T-helper 1 cell treated with Interleukin-12 subunit alpha and Interleukin-12 subunit beta and Interleukin-4 antibody, amounts not matched to agents 30 ng/mL and 1 ng/mL, for 36 hours (primary cell): ENCODE results near the gene ACER1. TPM values are rescaled to one million over a fixed set of nuclear protein-coding genes. Genes with fewer than 3 reads are reported as not detected.

ENCODE experiments used
- intact Hi-C: fragments of 100-400 bp; cut with micrococcal nuclease; formaldehyde crosslinking; loops from one replicate; pipeline ENCODE4 v1.15.1; 2024
- total RNA-seq: library from RNA; stranded (reverse); gene quantifications from 2 replicates; pipeline ENCODE4 v1.2.3, GENCODE V29; 2022

The ACER1 gene
- total RNA-seq, result 0.76 and 0.81 TPM in 2 replicates

- intact Hi-C loops, result no loop called here
Measured at GRCh38 chr19:6333439-6333838, at the start of gene ACER1. TSS of gene ACER1 (minus strand) at chr19:6333612. CDS start at chr19:6333551, 61 bp downstream.

GRCh38 chr19:6383188-6383587 is 49.8 kb upstream of the ACER1 start:
- intact Hi-C loops, result no loop called here

GRCh38 chr19:6381030-6381750 is 47.8 kb upstream of the ACER1 start:
- intact Hi-C loops, result no loop called here

GRCh38 chr19:6379744-6380143 is 46.3 kb upstream of the ACER1 start:
- intact Hi-C loops, result no loop called here

GRCh38 chr19:6378486-6378885 is 45.1 kb upstream of the ACER1 start:
- intact Hi-C loops, result no loop called here

- intact Hi-C loops, result no loop called here
Measured at GRCh38 chr19:6378041-6378440, 44.6 kb upstream of the ACER1 start.

GRCh38 chr19:6376512-6377190 is 43.2 kb upstream of the ACER1 start:
- intact Hi-C loops, result no loop called here

- intact Hi-C loops, result no loop called here
Measured at GRCh38 chr19:6375411-6376010, 42.1 kb upstream of the ACER1 start, which contains the start of gene PSPN. TSS of gene PSPN (minus strand) at chr19:6375933. CDS start at chr19:6375849, 84 bp downstream.

GRCh38 chr19:6374711-6375410 is 41.4 kb upstream of the ACER1 start:
- intact Hi-C loops, result loop anchor here (5.0 kb wide), 2 partner anchors 1547 to 1973 kb away; partner anchors contain the start of genes CHAF1A, SH3GL1 and SNAPC2

- intact Hi-C loops, result loop anchor here (5.0 kb wide), 2 partner anchors 1548 to 1972 kb away; partner anchors contain the start of genes CHAF1A, SH3GL1 and SNAPC2
Measured at GRCh38 chr19:6374161-6374709, 40.8 kb upstream of the ACER1 start.

GRCh38 chr19:6373813-6374108 is 40.3 kb upstream of the ACER1 start:
- intact Hi-C loops, result loop anchor here (1.0 to 5.0 kb wide), 11 partner anchors 20 to 1971 kb away; partner anchors contain the start of genes CHAF1A, DUS3L, GTF2F1 and RFX2

GRCh38 chr19:6373096-6373812 is 39.8 kb upstream of the ACER1 start:
- intact Hi-C loops, result loop anchor here (1.0 to 5.0 kb wide), 11 partner anchors 20 to 1971 kb away; partner anchors contain the start of genes CHAF1A, DUS3L, GTF2F1 and RFX2

GRCh38 chr19:6372594-6373095 is 39.2 kb upstream of the ACER1 start, which contains the start of gene ALKBH7:
TSS of gene ALKBH7 (plus strand) at chr19:6372794. CDS start at chr19:6372821, 27 bp downstream.
- intact Hi-C loops, result loop anchor here (1.0 to 5.0 kb wide), 16 partner anchors 11 to 1970 kb away; partner anchors contain the start of genes CHAF1A, CLPP, DUS3L and GTF2F1

GRCh38 chr19:6364353-6364752 is 30.9 kb upstream of the ACER1 start:
- intact Hi-C loops, result loop anchor here (5.0 kb wide), 1 partner anchor 1463 kb away; no protein-coding TSS in a partner anchor

- intact Hi-C loops, result loop anchor here (1.0 to 5.0 kb wide), 4 partner anchors 82 to 1465 kb away; no protein-coding TSS in a partner anchor
Measured at GRCh38 chr19:6362351-6362801, 29.0 kb upstream of the ACER1 start.

GRCh38 chr19:6362027-6362350 is 28.6 kb upstream of the ACER1 start:
- intact Hi-C loops, result loop anchor here (1.0 to 5.0 kb wide), 4 partner anchors 82 to 1465 kb away; no protein-coding TSS in a partner anchor

- intact Hi-C loops, result loop anchor here (1.0 to 5.0 kb wide), 12 partner anchors 11 to 1466 kb away; partner anchors contain the start of genes ALKBH7, CATSPERD, GTF2F1 and LONP1
Measured at GRCh38 chr19:6360857-6361216, 27.4 kb upstream of the ACER1 start.

GRCh38 chr19:6360445-6360844 is 27.0 kb upstream of the ACER1 start:
- intact Hi-C loops, result loop anchor here (2.0 to 5.0 kb wide), 2 partner anchors 532 to 1467 kb away; no protein-coding TSS in a partner anchor

- intact Hi-C loops, result loop anchor here (2.0 to 5.0 kb wide), 2 partner anchors 531 to 1468 kb away; no protein-coding TSS in a partner anchor
Measured at GRCh38 chr19:6359568-6360341, 26.3 kb upstream of the ACER1 start.
